HEK293 (cell line): ENCODE measurements around the gene TBCC.

ENCODE experiments used
- CTCF ChIA-PET: fragments of 350-600 bp; formaldehyde crosslinking; extraction: SDS; loops from one replicate; lab custom pipeline; 2021; ENCODE audit warnings: antibody characterized with exemption; lab: Yijun Ruan, JAX
- POLR2A ChIA-PET: fragments of 300-600 bp; formaldehyde crosslinking; extraction: SDS; loops from one replicate; lab custom pipeline; 2020; ENCODE audit warnings: antibody characterized with exemption, inconsistent platforms; lab: Yijun Ruan, JAX
- H3K27ac ChIP-seq: fragments of 200-500 bp; sonication (Bioruptor generic); 2 replicates; pipeline ENCODE4 v1.5.1; 2014; ENCODE audit warnings: low read depth, low read length, control low read depth, inconsistent platforms; ENCODE audit errors: extremely low read depth
- H3K36me3 ChIP-seq, 2 experiments: fragments of 200-500 bp in 1 of 2; sonication (Bioruptor generic) in 1 of 2; 1 replicate in 1 of 2; 2 replicates in 1 of 2; pipeline ENCODE4 v1.5.1; 2014 to 2017; ENCODE audit warnings: inconsistent platforms in 2 of 2, low read length in 2 of 2; ENCODE audit not compliant: control insufficient read depth in 2 of 2, insufficient read depth in 1 of 2
- H3K4me1 ChIP-seq: fragments of 200-500 bp; sonication (Bioruptor generic); 2 replicates; pipeline ENCODE4 v1.5.1; 2014; ENCODE audit warnings: mild to moderate bottlenecking, low read length, inconsistent platforms; ENCODE audit not compliant: control insufficient read depth, insufficient read depth
- H3K4me3 ChIP-seq: 2 replicates; pipeline ENCODE4 v1.5.1; 2011; ENCODE audit warnings: low read depth, mild to moderate bottlenecking, control low read depth, low read length, moderate library complexity
- H3K9me3 ChIP-seq: fragments of 200-500 bp; sonication (Bioruptor generic); 2 replicates; pipeline ENCODE4 v1.5.1; 2014; ENCODE audit warnings: low read depth, low read length, inconsistent platforms; ENCODE audit not compliant: control insufficient read depth, insufficient read depth
- ATF2 ChIP-seq: fragments of 450-650 bp; formaldehyde crosslinking; IDR thresholded peaks from 2 replicates; pipeline ENCODE4 v1.5.1; 2016; ENCODE audit warnings: missing biosample characterization, missing genetic modification characterization, low read depth
- BCL11A ChIP-seq: fragments of 450-650 bp; formaldehyde crosslinking; IDR thresholded peaks from 2 replicates; pipeline ENCODE4 v1.5.1; 2016; ENCODE audit warnings: low read depth, missing biosample characterization, missing genetic modification characterization
- BCL11B ChIP-seq: fragments of 450-650 bp; formaldehyde crosslinking; IDR thresholded peaks from 2 replicates; pipeline ENCODE4 v1.5.1; 2016; ENCODE audit warnings: low read depth, missing biosample characterization, missing genetic modification characterization
- HOXA7 ChIP-seq: sonication (generic); formaldehyde crosslinking; IDR thresholded peaks from 2 replicates; pipeline ENCODE4 v1.8.1; 2022; ENCODE audit warnings: missing genetic modification reagents, borderline replicate concordance
- PRDM2 ChIP-seq: fragments of 450-650 bp; formaldehyde crosslinking; IDR thresholded peaks from 2 replicates; pipeline ENCODE4 v1.5.1; 2016; ENCODE audit warnings: missing biosample characterization, missing genetic modification characterization, borderline replicate concordance
- ZBTB10 ChIP-seq: fragments of 450-650 bp; formaldehyde crosslinking; IDR thresholded peaks from 2 replicates; pipeline ENCODE4 v1.5.1; 2016; ENCODE audit warnings: missing biosample characterization, missing genetic modification characterization
- ZNF248 ChIP-seq: fragments of 450-650 bp; formaldehyde crosslinking; IDR thresholded peaks from 2 replicates; pipeline ENCODE4 v1.5.1; 2017; ENCODE audit warnings: missing biosample characterization, missing genetic modification characterization
- ZNF274 ChIP-seq, 2 experiments: fragments of 200-500 bp in 1 of 2; fragments of 450-650 bp in 1 of 2; sonication (Bioruptor generic) in 1 of 2; formaldehyde crosslinking in 1 of 2; IDR thresholded peaks; 2 replicates each; pipeline versions ENCODE4 v1.5.1 to v1.6.1; 2014 to 2016; ENCODE audit warnings: borderline replicate concordance in 1 of 2, inconsistent platforms in 1 of 2, low read length in 1 of 2, missing biosample characterization in 1 of 2, missing genetic modification characterization in 1 of 2
- ZNF280D ChIP-seq: fragments of 450-650 bp; formaldehyde crosslinking; IDR thresholded peaks from 2 replicates; pipeline ENCODE4 v1.5.1; 2016; ENCODE audit warnings: missing biosample characterization, missing genetic modification characterization
- ZNF292 ChIP-seq: fragments of 450-650 bp; formaldehyde crosslinking; IDR thresholded peaks from 2 replicates; pipeline ENCODE4 v1.5.1; 2016; ENCODE audit warnings: low read depth, missing biosample characterization, missing genetic modification characterization, borderline replicate concordance
- ZNF48 ChIP-seq: fragments of 450-650 bp; formaldehyde crosslinking; IDR thresholded peaks from 2 replicates; pipeline ENCODE4 v1.5.1; 2016; ENCODE audit warnings: missing biosample characterization, missing genetic modification characterization
- ZNF513 ChIP-seq: fragments of 450-650 bp; IDR thresholded peaks from 2 replicates; pipeline ENCODE4 v1.5.1; 2018; ENCODE audit warnings: missing biosample characterization, missing genetic modification characterization
- ZNF514 ChIP-seq: fragments of 450-650 bp; formaldehyde crosslinking; IDR thresholded peaks from 2 replicates; pipeline ENCODE4 v1.5.1; 2016; ENCODE audit warnings: missing biosample characterization, missing genetic modification characterization
- ZNF707 ChIP-seq: fragments of 450-650 bp; formaldehyde crosslinking; IDR thresholded peaks from 2 replicates; pipeline ENCODE4 v1.5.1; 2016; ENCODE audit warnings: missing biosample characterization, missing genetic modification characterization

Gene TBCC

GRCh38 chr6:42758756-42759430 lies 13.0 kb upstream of the TBCC start:
- ChIA-PET POLR2A (interaction anchor here (0.6 to 1.1 kb wide), 5 partner anchors 10 to 821 kb away, joined by 3 to 4 read pairs (median 3); no protein-coding TSS in a partner anchor), CTCF (no interaction called here)
- Histone ChIP-seq H3K4me1 (no peaks in the 10 kb centered on the region; the same call in 1 of the 2 replicates), H3K4me3 (no peak overlapping the region), H3K9me3 (no peaks in the 10 kb centered on the region), H3K27ac (no peak overlapping the region), H3K36me3 (no peaks in the 10 kb centered on the region)
- no peak for TF ChIP-seq BCL11A
- TF ChIP-seq ZNF513 (tag by site-specific recombination): no peak
- TF ChIP-seq ZNF274 (IDR thresholded peaks at IDR 0.05; ENCODE audit: low read length): no peak
- TF ChIP-seq ZNF274 (tag by site-specific recombination; IDR thresholded peaks at IDR 0.05; ENCODE audit: borderline replicate concordance): no peak
- no peak for TF ChIP-seq ZBTB10 (tag by site-specific recombination)
- no peak for TF ChIP-seq BCL11B (tag by site-specific recombination)
- TF ChIP-seq ZNF248: no peak
- TF ChIP-seq ZNF707 (tag by site-specific recombination): no peak
- no peak for TF ChIP-seq ZNF48 (tag by site-specific recombination)
- TF ChIP-seq PRDM2 (tag by site-specific recombination): no peak
- no peak for TF ChIP-seq ATF2
- TF ChIP-seq ZNF292 (tag by site-specific recombination): no peak
- TF ChIP-seq HOXA7 (CRISPR knock-in tag): no peak
- no peak for TF ChIP-seq ZNF280D (tag by site-specific recombination)
- TF ChIP-seq ZNF514 (tag by site-specific recombination): no peak
- TF ChIP-seq, all 188 proteins: peak for 0
